DND-41 (cell line): ENCODE measurements around the gene MREG.

Experiments
- ATAC-seq: fragments of 200-7000 bp; cut with Tn5 transposase; 3 replicates; pipeline ENCODE4 v1.9.1; 2021; ENCODE audit warnings: low read depth; ENCODE audit not compliant: insufficient read depth
- DNase-seq: peaks from one replicate; pipeline ENCODE4 v3.0.0-alpha.2; 2020
- H2AFZ ChIP-seq: 2 replicates; pipeline ENCODE4 v1.6.0; 2012; ENCODE audit warnings: low read depth, low read length
- H3K27ac ChIP-seq: 2 replicates; pipeline ENCODE4 v1.5.1; 2012; ENCODE audit warnings: low read length, inconsistent platforms
- H3K27me3 ChIP-seq: fragments of 200-600 bp; sonication (generic); 2 replicates; pipeline ENCODE4 v1.6.0; 2012; ENCODE audit warnings: low read length, mild to moderate bottlenecking, inconsistent platforms; ENCODE audit not compliant: insufficient read depth, poor library complexity
- H3K36me3 ChIP-seq: 2 replicates; pipeline ENCODE4 v1.5.1; 2012; ENCODE audit warnings: low read length, inconsistent platforms; ENCODE audit not compliant: insufficient read depth
- H3K4me1 ChIP-seq: 2 replicates; pipeline ENCODE4 v1.5.1; 2012; ENCODE audit warnings: mild to moderate bottlenecking, low read length; ENCODE audit not compliant: insufficient read depth
- H3K4me2 ChIP-seq: 2 replicates; pipeline ENCODE4 v1.6.0; 2012; ENCODE audit warnings: mild to moderate bottlenecking, moderate library complexity, low read length, inconsistent platforms; ENCODE audit not compliant: insufficient read depth
- H3K4me3 ChIP-seq, 2 experiments: fragments of 200-600 bp in 1 of 2; shearing (Covaris generic) in 1 of 2; 2 replicates each; pipeline ENCODE4 v1.5.1; 2012 to 2016; ENCODE audit warnings: inconsistent platforms in 2 of 2, low read length in 2 of 2, mild to moderate bottlenecking in 2 of 2, low read depth in 1 of 2, moderate library complexity in 1 of 2
- H3K79me2 ChIP-seq: 2 replicates; pipeline ENCODE4 v1.6.0; 2012; ENCODE audit warnings: low read length, inconsistent platforms; ENCODE audit not compliant: insufficient read depth
- H3K9ac ChIP-seq: 2 replicates; pipeline ENCODE4 v1.6.0; 2012; ENCODE audit warnings: low read depth, mild to moderate bottlenecking, inconsistent platforms, low read length, moderate library complexity
- H3K9me3 ChIP-seq: 2 replicates; pipeline ENCODE4 v1.5.1; 2012; ENCODE audit warnings: low read length, moderate library complexity, mild to moderate bottlenecking, inconsistent platforms; ENCODE audit not compliant: insufficient read depth, severe bottlenecking
- H4K20me1 ChIP-seq: 2 replicates; pipeline ENCODE4 v1.6.0; 2012; ENCODE audit warnings: low read length; ENCODE audit not compliant: insufficient read depth
- EZH2 ChIP-seq: IDR thresholded peaks from 3 replicates; pipeline ENCODE4 v1.6.1; 2012; ENCODE audit warnings: borderline replicate concordance, low read depth, mild to moderate bottlenecking, moderate library complexity, low read length, inconsistent platforms; ENCODE audit not compliant: severe bottlenecking
- TF ChIP-seq, protein P1 (sequence below): IDR thresholded peaks from 2 replicates; pipeline ENCODE4 v1.5.1; 2012; ENCODE audit warnings: borderline replicate concordance, low read length, moderate library complexity, mild to moderate bottlenecking; ENCODE audit not compliant: poor library complexity, severe bottlenecking; ENCODE audit errors: extremely low read depth

MREG gene

DNA sequence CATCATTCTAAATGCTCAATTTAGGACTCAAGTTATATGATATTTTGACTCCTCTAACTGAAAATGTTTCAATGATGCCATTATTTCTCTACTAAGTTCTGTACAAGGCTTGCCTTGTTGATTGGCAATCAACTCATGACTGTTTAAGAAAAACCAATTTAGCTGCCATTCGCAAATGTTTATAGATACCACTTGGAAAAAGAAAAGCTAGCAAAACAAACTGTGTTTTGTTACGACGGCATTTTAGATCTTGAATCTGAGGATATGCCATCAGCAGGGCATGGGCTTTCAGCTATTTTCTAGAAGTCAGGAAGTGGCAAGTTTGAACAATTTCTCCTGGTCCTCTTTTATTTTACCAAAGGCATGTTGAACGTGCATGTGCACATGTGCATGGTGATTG, 65.3 kb downstream of the MREG start:
- no peak overlapping the region for H3K4me2 ChIP-seq
- ATAC-seq (no peak), DNase-seq (no peak)
- H3K36me3 ChIP-seq: peaks cover 18% of the 10 kb centered on the region; the same call in 1 of the 2 replicates
- no peak overlapping the region for H2AFZ ChIP-seq
- H3K9ac ChIP-seq: no peak overlapping the region
- no peaks in the 10 kb centered on the region for H3K27me3 ChIP-seq
- H3K27ac ChIP-seq: no peak overlapping the region
- H3K9me3 ChIP-seq: no peaks in the 10 kb centered on the region
- H4K20me1 ChIP-seq: no peaks in the 10 kb centered on the region
- TF ChIP-seq, protein P1, sequence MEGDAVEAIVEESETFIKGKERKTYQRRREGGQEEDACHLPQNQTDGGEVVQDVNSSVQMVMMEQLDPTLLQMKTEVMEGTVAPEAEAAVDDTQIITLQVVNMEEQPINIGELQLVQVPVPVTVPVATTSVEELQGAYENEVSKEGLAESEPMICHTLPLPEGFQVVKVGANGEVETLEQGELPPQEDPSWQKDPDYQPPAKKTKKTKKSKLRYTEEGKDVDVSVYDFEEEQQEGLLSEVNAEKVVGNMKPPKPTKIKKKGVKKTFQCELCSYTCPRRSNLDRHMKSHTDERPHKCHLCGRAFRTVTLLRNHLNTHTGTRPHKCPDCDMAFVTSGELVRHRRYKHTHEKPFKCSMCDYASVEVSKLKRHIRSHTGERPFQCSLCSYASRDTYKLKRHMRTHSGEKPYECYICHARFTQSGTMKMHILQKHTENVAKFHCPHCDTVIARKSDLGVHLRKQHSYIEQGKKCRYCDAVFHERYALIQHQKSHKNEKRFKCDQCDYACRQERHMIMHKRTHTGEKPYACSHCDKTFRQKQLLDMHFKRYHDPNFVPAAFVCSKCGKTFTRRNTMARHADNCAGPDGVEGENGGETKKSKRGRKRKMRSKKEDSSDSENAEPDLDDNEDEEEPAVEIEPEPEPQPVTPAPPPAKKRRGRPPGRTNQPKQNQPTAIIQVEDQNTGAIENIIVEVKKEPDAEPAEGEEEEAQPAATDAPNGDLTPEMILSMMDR: no peak
- no peak for TF ChIP-seq EZH2
- H3K4me1 ChIP-seq: no peaks in the 10 kb centered on the region
- H3K79me2 ChIP-seq: no peaks in the 10 kb centered on the region
- H3K4me3 ChIP-seq: no peak overlapping the region

DNA sequence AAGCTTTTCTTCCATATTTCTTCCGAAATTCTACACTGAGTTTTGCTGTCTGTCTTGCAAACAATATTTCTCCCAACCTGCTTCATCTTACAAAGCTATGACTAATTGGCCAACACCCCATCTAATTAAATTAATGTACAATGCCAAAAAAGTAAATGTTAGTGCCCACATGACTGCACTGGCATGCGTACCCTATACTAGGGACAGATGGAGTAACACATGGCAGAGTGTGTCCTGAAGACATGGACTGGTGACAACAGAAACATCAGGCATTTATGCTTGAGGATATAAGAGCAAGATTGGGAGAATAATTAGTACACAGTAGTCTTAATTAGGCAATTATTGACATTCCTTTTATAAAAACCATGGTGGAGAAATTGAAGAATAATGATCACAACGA, 66.8 kb downstream of the MREG start:
- H2AFZ ChIP-seq: no peak overlapping the region
- no peaks in the 10 kb centered on the region for H3K79me2 ChIP-seq
- H3K36me3 ChIP-seq: peaks cover 25% of the 10 kb centered on the region; the same call in 1 of the 2 replicates
- H3K4me3 ChIP-seq: no peak overlapping the region
- no peak overlapping the region for H3K9ac ChIP-seq
- no peak overlapping the region for H3K27ac ChIP-seq
- H3K9me3 ChIP-seq: no peaks in the 10 kb centered on the region
- TF ChIP-seq EZH2: no peak
- TF ChIP-seq, protein P1: no peak
- ATAC-seq: no peak
- no peaks in the 10 kb centered on the region for H3K27me3 ChIP-seq
- no peaks in the 10 kb centered on the region for H3K4me1 ChIP-seq
- no peak for DNase-seq
- H3K4me2 ChIP-seq: no peak overlapping the region
- no peaks in the 10 kb centered on the region for H4K20me1 ChIP-seq

DNA sequence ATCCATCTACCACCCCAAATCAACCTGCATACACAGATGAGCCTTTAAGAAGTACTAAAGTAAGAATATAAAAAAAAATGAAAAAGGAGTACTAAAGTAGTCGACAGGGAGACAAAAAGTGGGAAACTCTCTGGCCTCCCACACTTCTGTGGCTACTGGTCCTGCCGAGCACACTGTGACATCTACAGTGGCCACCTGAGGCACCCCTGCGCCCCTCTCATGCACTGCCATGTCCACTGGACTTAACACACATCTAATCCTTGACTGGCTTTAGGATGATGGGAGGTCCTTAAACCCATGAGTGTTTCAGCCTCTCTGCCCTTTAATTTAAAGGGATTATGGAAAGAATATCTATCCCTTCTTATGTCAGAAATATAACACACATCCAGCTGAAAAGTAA, 71.2 kb downstream of the MREG start:
- H3K9ac ChIP-seq: no peak overlapping the region
- no peaks in the 10 kb centered on the region for H4K20me1 ChIP-seq
- H3K27ac ChIP-seq: no peak overlapping the region
- H3K27me3 ChIP-seq: no peaks in the 10 kb centered on the region
- no peaks in the 10 kb centered on the region for H3K4me1 ChIP-seq
- H3K79me2 ChIP-seq: no peaks in the 10 kb centered on the region
- H3K4me2 ChIP-seq: no peak overlapping the region
- H3K4me3 ChIP-seq: no peak overlapping the region
- no peak for DNase-seq
- H3K9me3 ChIP-seq: no peaks in the 10 kb centered on the region
- ATAC-seq: no peak
- TF ChIP-seq, protein P1: no peak
- no peak for TF ChIP-seq EZH2
- no peak overlapping the region for H2AFZ ChIP-seq
- peaks cover 34% of the 10 kb centered on the region; the same call in 1 of the 2 replicates for H3K36me3 ChIP-seq

DNA sequence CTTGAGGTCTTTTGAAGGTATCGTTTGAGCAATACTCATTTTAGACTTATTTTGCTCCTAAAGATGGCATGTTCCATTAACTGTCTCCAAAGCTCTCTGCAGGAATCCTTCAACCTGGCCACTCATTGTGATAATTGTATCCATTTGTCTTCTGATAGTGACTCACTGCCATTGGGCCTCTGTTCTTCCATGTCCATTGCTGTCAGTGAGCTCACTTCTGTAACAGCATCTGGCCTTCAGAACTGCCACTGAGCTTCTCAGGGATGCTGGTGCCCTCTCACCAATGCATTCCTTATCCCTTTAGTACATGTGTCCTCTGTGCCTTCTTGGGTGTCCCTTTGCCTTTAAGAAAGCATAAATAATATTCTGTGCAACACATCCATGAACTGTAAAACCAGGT, 71.6 kb downstream of the MREG start:
- no peak overlapping the region for H3K9ac ChIP-seq
- H2AFZ ChIP-seq: no peak overlapping the region
- DNase-seq: no peak
- H3K79me2 ChIP-seq: no peaks in the 10 kb centered on the region
- no peak overlapping the region for H3K27ac ChIP-seq
- no peak for TF ChIP-seq EZH2
- TF ChIP-seq, protein P1: no peak
- ATAC-seq: no peak
- H4K20me1 ChIP-seq: no peaks in the 10 kb centered on the region
- H3K4me1 ChIP-seq: no peaks in the 10 kb centered on the region
- peaks cover 34% of the 10 kb centered on the region; the same call in 1 of the 2 replicates for H3K36me3 ChIP-seq
- H3K27me3 ChIP-seq: no peaks in the 10 kb centered on the region
- no peaks in the 10 kb centered on the region for H3K9me3 ChIP-seq
- H3K4me2 ChIP-seq: no peak overlapping the region
- no peak overlapping the region for H3K4me3 ChIP-seq
